B cell (primary cell): ENCODE data around the gene ATAD5.

Experiments
- CTCF ChIP-seq: fragments of 200-600 bp; IDR thresholded peaks from one replicate; pipeline ENCODE4 v1.8.0; 2022; ENCODE audit warnings: antibody characterized with exemption, mild to moderate bottlenecking
- EZH2 ChIP-seq: IDR thresholded peaks from 2 replicates; pipeline ENCODE4 v1.6.1; 2012; ENCODE audit warnings: borderline replicate concordance, low read depth, mild to moderate bottlenecking, moderate library complexity, low read length; ENCODE audit not compliant: insufficient read depth, poor library complexity, severe bottlenecking

GRCh38 chr17:30854146-30854545, 22.4 kb downstream of the ATAD5 start:
- TF ChIP-seq CTCF = no peak
- no peak for TF ChIP-seq EZH2
